Sigmoid colon (tissue), 4 donors: ENCODE data around the gene ABCC8.

ENCODE experiments used
- CTCF ChIP-seq, 4 experiments: fragments of 450-650 bp in 3 of 4; fragments of 200-600 bp in 1 of 4; IDR thresholded peaks; one replicate each; pipeline ENCODE4 v1.5.1; 2016 to 2019; ENCODE audit warnings: antibody characterized with exemption in 4 of 4, mild to moderate bottlenecking in 3 of 4, moderate library complexity in 2 of 4
- EP300 ChIP-seq, 4 donors: sonication (generic); formaldehyde crosslinking; IDR thresholded peaks; one replicate each; pipeline ENCODE4 v1.6.1; 2017; ENCODE audit warnings: antibody characterized with exemption in 4 of 4
- POLR2A ChIP-seq, 2 donors: fragments of 450-650 bp; IDR thresholded peaks; one replicate each; pipeline ENCODE4 v1.6.1; 2016; ENCODE audit warnings: antibody characterized with exemption in 2 of 2, mild to moderate bottlenecking in 2 of 2, moderate library complexity in 2 of 2

GRCh38 chr11:17366495-17366894, 110.2 kb downstream of the ABCC8 start:
- TF ChIP-seq POLR2A (IDR thresholded peaks at IDR 0.05) (no peak), CTCF (IDR thresholded peaks at IDR 0.05) (no peak), EP300 (IDR thresholded peaks at IDR 0.05) (no peak)
